IPS DF 6.9 (cell line): ENCODE data around the gene KIF24.
"Not testable (repeated sequence)": the region's sequence is repeated elsewhere in the genome, so short reads cannot be mapped to it uniquely, and the experiment has no call there.

Experiments used
- DNase-seq: peaks from one replicate; pipeline ENCODE4 v3.0.0-alpha.2; 2013; ENCODE audit warnings: low read depth, low spot score
- H3K27ac ChIP-seq: one replicate; pipeline ENCODE4 v1.5.1; 2013; ENCODE audit warnings: low read length, control low read depth
- H3K27me3 ChIP-seq: 2 replicates; pipeline ENCODE4 v1.6.1; 2013; ENCODE audit warnings: mild to moderate bottlenecking, low read length; ENCODE audit not compliant: control insufficient read depth, insufficient read depth
- H3K36me3 ChIP-seq: 2 replicates; pipeline ENCODE4 v1.6.1; 2013; ENCODE audit warnings: low read length; ENCODE audit not compliant: control insufficient read depth, insufficient read depth
- H3K4me1 ChIP-seq: 2 replicates; pipeline ENCODE4 v1.6.1; 2013; ENCODE audit warnings: low read length; ENCODE audit not compliant: control insufficient read depth, insufficient read depth
- H3K4me3 ChIP-seq: 2 replicates; pipeline ENCODE4 v1.5.1; 2013; ENCODE audit warnings: mild to moderate bottlenecking, low read length
- H3K9me3 ChIP-seq: 2 replicates; pipeline ENCODE4 v1.6.1; 2013; ENCODE audit warnings: low read length, inconsistent platforms; ENCODE audit not compliant: control insufficient read depth, insufficient read depth
- WGBS: extraction: QIAGEN DNeasy Blood & Tissue Kit; methylation state at CpG from one replicate; pipeline ENCODE4 v1.1.7; 2013; ENCODE audit warnings: mixed read lengths, missing lambda C conversion rate; ENCODE audit not compliant: insufficient read length, insufficient coverage; 5-methylcytosine and 5-hydroxymethylcytosine counted together

Gene KIF24

DNA sequence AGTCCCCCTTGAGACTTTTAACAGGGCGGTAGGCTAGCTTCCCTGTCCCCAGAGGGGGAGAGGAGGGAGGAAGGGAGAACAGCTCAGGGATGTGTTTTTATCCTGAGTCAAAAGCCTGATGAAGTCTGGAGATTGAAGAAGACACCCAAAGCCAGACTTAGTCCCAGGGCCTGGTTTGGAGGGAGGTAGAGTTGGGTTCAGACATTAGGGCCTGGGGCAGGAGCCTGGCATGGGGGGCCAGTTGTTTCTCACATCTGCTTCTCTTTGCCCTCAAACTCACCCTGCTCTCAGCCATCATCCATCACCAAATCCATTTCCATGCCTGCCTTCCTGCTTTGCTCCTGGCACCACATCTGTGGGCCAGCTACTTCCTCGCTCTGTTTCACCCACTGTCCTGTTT is 44.7 kb upstream of the KIF24 start:
- WGBS = no CpG with 5 or more reads among the region's 2 CpGs
- H3K27me3 ChIP-seq = no peaks in the 10 kb centered on the region
- no peak overlapping the region for H3K27ac ChIP-seq
- no peaks in the 10 kb centered on the region for H3K9me3 ChIP-seq
- no peak overlapping the region for H3K4me3 ChIP-seq
- peaks cover 4% of the 10 kb centered on the region for H3K4me1 ChIP-seq
- peaks cover 3% of the 10 kb centered on the region; the same call in 1 of the 2 replicates for H3K36me3 ChIP-seq
- DNase-seq = no peak

GRCh38 chr9:34372467-34373011 is 43.5 kb upstream of the KIF24 start:
- H3K27ac ChIP-seq = no peak overlapping the region
- no peak overlapping the region for H3K4me3 ChIP-seq
- peaks cover 4% of the 10 kb centered on the region for H3K4me1 ChIP-seq
- H3K9me3 ChIP-seq = no peaks in the 10 kb centered on the region
- peaks cover 3% of the 10 kb centered on the region; the same call in 1 of the 2 replicates for H3K36me3 ChIP-seq
- WGBS = no CpG with 5 or more reads among the region's 41 CpGs
- DNase-seq = peak; percentile 13
- H3K27me3 ChIP-seq = no peaks in the 10 kb centered on the region

- no CpG with 5 or more reads among the region's 60 CpGs for WGBS
- peaks cover 3% of the 10 kb centered on the region; the same call in 1 of the 2 replicates for H3K36me3 ChIP-seq
- no peak for DNase-seq
- no peaks in the 10 kb centered on the region for H3K27me3 ChIP-seq
- H3K27ac ChIP-seq = no peak overlapping the region
- H3K9me3 ChIP-seq = no peaks in the 10 kb centered on the region
- peaks cover 4% of the 10 kb centered on the region for H3K4me1 ChIP-seq
- H3K4me3 ChIP-seq = no peak overlapping the region
These were observed 42.9 kb upstream of the KIF24 start for GRCh38 chr9:34371886-34372466.

GRCh38 chr9:34370970-34371880 is 42.2 kb upstream of the KIF24 start:
- WGBS = no CpG with 5 or more reads among the region's 105 CpGs

DNA sequence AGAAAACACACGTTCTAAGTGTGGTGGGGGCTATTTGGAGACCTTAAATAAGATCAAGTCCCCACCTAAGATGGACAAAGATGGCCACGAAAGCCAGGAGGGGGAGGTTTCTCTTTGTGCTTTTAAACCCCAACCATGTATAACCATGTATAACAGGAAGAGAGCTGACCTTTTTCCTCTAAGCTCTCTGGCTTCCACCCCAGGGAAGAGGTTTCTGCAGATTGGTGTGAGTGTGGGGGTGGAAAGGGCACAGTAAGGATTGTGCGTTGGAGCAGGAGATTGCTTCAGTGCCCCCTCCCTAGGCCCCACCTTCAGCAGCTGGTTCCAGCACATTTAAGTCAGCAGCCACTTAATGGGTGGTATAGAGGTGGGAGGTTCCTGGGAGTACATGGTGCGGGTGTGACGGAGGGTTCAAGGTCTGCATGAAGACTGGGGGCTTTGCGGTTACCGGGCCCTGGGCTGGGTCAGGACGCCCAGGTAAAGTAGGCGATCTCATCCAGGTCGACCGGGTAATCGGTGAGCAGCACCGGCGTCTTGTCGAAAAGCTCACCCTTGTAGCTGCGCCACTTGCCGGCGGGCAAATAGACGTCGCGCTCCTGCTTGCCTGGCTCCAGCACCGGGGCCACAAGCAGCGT is 41.4 kb upstream of the KIF24 start:
- no peak for DNase-seq
- Histone ChIP-seq H3K27ac (no peak overlapping the region), H3K9me3 (no peaks in the 10 kb centered on the region), H3K4me3 (no peak overlapping the region), H3K4me1 (no peaks in the 10 kb centered on the region; the same call in 1 of the 2 replicates), H3K36me3 (peaks cover 3% of the 10 kb centered on the region; the same call in 1 of the 2 replicates), H3K27me3 (no peaks in the 10 kb centered on the region)
- WGBS = no CpG with 5 or more reads among the region's 23 CpGs

More at GRCh38 chr9:34370970-34371880, 42.2 kb upstream of the KIF24 start:
- Histone ChIP-seq H3K9me3 (no peaks in the 10 kb centered on the region), H3K27ac (no peak overlapping the region), H3K4me3 (no peak overlapping the region), H3K4me1 (peaks cover 4% of the 10 kb centered on the region), H3K27me3 (no peaks in the 10 kb centered on the region), H3K36me3 (peaks cover 3% of the 10 kb centered on the region; the same call in 1 of the 2 replicates)
- DNase-seq = no peak

DNA sequence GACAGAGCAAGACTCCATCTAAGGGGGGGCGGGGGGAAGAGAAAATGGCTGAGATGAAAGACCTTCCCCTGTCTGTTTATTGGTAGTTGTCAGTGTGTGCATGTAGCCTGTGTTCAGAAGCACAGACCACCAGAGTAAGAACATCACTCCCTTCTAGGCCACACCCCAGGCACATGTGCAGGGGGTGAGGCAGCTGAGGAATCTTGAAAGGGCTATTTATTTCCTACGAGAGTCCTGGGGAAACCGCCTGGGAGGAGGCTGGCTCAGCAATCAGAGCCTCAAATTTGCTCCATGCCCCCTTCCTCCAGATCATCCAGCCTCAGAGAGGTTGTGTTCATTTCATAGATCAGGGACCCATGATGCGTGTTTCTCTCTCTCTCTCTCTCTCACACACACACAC is 40.6 kb upstream of the KIF24 start:
- Histone ChIP-seq H3K9me3 (no peaks in the 10 kb centered on the region), H3K27me3 (no peaks in the 10 kb centered on the region), H3K4me3 (no peak overlapping the region), H3K27ac (no peak overlapping the region), H3K36me3 (peaks cover 3% of the 10 kb centered on the region; the same call in 1 of the 2 replicates), H3K4me1 (no peaks in the 10 kb centered on the region)
- DNase-seq = no peak
- WGBS = no CpG with 5 or more reads among the region's 4 CpGs

- not testable (repeated sequence) for H3K4me3 ChIP-seq, H3K27me3 ChIP-seq, H3K36me3 ChIP-seq, H3K27ac ChIP-seq, DNase-seq, H3K9me3 ChIP-seq, H3K4me1 ChIP-seq
- no CpG with 5 or more reads among the region's 5 CpGs for whole genome bisulfite sequencing
These were observed 39.7 kb upstream of the KIF24 start for GRCh38 chr9:34368796-34369195.

DNA sequence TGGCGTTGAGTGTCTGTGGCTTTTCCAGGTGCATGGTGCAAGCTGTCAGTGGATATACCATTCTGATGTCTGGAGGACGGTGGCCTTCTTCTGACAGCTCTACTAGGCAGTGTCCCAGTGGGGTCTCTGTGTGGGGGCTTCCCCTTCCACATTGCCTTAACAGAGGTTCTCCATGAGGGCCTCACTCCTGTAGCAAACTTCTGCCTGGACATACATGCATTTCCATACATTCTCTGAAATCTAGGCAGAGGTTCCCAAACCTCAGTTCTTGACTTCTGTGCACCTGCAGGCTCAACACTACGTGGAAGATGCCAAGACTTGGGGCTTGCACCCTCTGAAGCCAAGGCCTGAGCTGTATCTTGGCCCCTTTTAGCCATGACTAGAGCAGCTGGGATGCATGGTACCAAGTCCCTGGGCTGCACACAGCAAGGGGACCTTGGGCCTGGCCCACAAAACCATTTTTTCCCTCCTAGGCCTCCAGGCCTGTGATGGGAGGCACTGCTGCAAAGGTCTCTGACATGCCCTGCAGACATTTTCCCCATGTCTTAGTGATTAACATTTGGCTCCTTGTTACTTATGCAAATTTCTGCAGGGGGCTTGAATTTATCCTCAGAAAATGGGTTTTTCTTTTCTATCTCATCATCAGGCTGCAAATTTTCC is 38.8 kb upstream of the KIF24 start:
- H3K27me3 ChIP-seq, H3K4me3 ChIP-seq, H3K27ac ChIP-seq, H3K9me3 ChIP-seq, H3K36me3 ChIP-seq, H3K4me1 ChIP-seq, DNase-seq: not testable (repeated sequence)
- WGBS = no CpG with 5 or more reads among the region's 3 CpGs

DNA sequence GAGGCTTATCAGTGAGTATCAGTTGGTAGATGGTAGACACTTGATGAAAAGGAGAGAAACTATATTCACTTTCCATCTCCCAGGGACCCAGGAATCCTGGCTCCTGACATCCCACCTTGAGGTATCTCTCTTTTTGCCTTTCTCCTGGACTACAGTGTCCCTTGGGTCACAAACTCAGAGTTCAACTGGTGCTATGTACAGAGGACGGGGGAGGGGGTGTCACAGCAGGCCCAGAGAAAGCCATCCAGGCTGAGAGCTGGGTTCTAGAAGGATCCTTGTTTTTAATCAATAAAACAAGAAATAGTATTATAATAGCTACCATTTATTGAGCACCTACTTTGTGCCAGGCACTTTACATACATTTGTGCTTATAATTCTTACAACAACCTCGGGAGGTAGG is 37.3 kb upstream of the KIF24 start:
- Histone ChIP-seq H3K36me3 (no peaks in the 10 kb centered on the region; the same call in 1 of the 2 replicates), H3K4me3 (no peak overlapping the region), H3K27me3 (no peaks in the 10 kb centered on the region), H3K4me1 (peaks cover 3% of the 10 kb centered on the region; the same call in 1 of the 2 replicates), H3K9me3 (no peaks in the 10 kb centered on the region), H3K27ac (no peak overlapping the region)
- no CpG with 5 or more reads among the region's 2 CpGs for WGBS
- DNase-seq = no peak

DNA sequence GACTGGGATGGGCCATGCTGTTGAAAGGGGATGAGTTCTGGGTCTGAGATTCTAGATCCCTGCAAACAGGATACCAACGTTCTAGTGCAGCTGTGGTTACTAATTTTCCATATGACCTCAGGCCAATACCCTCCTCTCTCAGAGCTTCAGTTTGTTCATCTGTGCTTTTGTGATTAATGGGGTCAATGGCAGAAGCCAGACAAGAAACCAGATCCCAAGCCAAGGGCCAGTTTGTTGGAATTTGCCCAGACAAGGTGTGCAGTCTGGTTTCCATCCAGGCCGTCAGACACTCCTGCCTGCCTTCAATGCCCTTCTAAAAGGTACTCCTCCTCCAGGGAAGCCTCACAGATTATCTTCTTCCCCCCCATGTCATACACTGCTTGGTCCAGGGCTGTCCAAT is 36.2 kb upstream of the KIF24 start:
- no peak overlapping the region for H3K4me3 ChIP-seq
- H3K27me3 ChIP-seq = no peaks in the 10 kb centered on the region
- H3K36me3 ChIP-seq = no peaks in the 10 kb centered on the region
- no peak for DNase-seq
- no peaks in the 10 kb centered on the region for H3K9me3 ChIP-seq
- no CpG with 5 or more reads among the region's 2 CpGs for WGBS
- no peak overlapping the region for H3K27ac ChIP-seq
- H3K4me1 ChIP-seq = peaks cover 3% of the 10 kb centered on the region; the same call in 1 of the 2 replicates
